NCI-H345 (cell line): ENCODE results near the gene GYS1.

Experiments
- DNase-seq: peaks from one replicate; lab custom pipeline; 2025; lab: John Stamatoyannopoulos, UW

Gene GYS1

DNA sequence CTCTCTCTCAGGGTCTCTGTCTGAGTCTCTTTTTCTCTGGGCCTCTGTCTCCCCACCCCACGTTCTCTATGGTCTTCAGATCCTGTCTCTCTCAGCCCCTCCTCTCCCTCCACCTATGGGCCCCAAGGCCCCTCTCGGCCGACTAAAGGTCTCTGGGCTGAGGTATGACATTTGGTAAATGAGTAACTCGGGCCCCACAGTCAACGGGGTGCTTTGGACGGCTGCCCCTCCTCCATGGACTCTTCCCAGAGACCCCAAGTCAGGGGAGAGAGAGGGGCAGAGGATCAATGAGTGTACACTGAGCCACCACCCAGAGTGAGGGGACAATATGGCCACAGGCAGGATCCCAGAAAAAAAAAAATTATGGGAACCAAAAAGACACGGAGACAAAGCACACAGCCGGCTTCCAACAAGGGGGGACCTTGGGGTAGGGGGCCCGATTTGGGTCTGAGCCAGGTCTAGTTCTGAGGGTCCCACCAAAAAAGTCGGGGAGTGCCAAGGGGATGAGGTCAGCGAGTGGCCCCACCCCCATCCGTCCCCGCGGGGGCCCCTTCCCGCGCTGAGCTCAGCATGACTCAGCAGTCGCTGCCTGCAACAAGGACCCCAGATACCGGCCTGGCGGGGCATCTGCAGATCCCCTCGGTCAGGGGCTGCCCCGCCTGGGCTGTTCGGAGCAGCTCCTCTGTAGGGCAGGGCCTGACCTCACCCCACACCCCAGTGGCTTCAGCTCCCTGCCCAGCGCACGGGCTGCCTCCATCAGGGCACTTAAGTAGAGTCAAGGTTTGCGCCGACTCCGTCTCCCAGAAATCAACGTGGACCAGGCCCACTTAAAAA is 29.5 kb downstream of the GYS1 start:
- DNase-seq = no peak

DNA sequence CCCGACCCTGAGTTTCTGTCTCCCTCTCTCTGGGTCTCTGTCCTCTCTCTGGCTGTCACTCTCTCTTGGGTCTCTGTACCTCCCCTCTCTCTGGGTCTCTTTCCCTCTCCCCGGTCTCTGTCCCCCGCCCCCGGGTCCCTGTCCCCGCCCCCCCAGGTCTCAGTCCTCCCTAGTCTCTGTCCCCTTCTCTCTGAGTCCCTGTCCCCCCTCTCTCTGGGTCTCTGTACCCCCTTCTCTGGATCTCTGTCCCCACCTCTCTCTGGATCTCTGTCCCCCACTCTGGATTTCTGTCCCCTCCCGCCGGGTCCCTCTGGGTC is 30.3 kb downstream of the GYS1 start:
- DNase-seq = no peak

DNA sequence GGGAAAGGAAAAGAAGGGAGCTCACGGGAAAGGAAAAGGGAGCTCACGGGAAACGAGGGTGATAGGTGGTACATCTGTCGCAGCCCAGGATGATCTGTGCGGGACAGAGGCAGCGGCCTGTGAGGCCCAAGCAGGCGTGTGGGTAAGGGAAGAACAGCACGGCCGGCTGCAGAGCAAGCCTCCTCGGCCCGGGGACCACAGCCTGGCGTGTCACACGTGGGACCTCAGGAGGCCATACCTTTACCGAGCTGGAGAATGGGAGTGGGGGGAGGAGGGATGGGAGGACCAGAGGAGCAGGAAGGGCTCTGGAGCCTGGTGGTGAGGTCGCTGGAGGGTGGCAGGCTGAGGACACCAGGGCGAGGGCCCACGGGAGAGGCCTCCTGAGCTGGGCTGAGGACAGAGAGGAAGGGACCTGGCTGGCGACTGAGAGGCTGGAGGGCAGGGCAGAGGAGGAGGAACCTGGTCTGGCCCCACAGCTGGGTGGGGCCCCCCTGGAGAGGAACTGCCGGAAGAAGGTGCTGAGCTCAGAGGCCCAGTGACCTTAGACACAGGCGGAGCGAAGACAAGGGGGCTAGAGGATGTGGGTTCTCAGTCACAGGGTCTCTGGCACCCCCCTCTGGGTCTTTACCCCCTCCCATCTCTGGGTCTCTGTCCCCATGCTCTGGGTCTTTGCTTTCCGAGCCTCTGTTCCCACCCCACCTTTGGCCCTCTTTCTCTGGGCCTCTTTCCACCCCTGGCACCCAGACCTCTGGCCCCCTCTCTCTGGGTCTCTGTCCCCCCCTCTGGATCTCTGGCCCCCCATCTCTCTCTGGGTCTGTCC is 30.9 kb downstream of the GYS1 start:
- no peak for DNase-seq

DNA sequence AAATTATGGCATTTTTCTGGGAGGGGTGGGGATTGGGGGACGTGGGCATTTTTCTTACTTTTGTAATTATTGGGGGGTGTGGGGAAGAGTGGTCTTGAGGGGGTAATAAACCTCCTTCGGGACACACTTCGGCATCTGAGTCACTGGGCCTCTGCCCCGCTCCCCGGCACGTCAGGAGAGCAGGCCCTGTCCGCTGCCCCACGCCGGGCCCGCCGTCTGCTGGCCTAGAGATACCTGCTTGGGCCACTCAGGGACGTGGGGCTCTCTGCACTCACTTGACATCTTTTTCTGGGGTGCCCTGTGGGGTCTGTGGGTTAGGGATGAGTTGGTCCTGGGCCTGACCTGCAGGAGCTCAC is 31.5 kb downstream of the GYS1 start:
- no peak for DNase-seq

DNA sequence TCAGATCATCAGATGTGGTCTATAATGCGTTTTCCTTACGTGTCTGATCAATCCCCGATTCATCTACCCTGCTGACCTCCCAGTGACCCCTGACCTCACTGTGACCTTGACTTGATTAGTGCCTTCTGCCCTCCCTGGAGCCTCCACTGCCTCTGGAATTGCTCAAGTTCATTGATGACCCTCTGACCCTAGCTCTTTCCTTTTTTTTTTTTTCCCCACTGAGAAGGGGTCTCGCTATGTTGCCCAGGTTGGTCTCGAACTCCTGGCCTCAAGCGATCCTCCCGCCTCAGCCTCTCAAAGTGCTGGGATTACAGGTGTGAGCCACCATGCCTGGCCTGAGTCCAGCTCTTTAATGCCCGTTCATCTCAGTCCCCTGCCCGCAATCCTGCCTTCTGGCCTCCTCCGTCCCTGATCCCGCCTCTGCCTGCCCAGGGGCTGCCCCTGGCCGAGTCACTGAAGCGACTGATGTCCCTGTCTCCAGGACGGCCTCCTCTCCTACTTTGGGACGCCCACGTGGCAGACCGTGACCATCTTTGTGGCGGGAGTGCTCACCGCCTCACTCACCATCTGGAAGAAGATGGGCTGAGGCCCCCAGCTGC is 32.0 kb downstream of the GYS1 start:
- no peak for DNase-seq

DNA sequence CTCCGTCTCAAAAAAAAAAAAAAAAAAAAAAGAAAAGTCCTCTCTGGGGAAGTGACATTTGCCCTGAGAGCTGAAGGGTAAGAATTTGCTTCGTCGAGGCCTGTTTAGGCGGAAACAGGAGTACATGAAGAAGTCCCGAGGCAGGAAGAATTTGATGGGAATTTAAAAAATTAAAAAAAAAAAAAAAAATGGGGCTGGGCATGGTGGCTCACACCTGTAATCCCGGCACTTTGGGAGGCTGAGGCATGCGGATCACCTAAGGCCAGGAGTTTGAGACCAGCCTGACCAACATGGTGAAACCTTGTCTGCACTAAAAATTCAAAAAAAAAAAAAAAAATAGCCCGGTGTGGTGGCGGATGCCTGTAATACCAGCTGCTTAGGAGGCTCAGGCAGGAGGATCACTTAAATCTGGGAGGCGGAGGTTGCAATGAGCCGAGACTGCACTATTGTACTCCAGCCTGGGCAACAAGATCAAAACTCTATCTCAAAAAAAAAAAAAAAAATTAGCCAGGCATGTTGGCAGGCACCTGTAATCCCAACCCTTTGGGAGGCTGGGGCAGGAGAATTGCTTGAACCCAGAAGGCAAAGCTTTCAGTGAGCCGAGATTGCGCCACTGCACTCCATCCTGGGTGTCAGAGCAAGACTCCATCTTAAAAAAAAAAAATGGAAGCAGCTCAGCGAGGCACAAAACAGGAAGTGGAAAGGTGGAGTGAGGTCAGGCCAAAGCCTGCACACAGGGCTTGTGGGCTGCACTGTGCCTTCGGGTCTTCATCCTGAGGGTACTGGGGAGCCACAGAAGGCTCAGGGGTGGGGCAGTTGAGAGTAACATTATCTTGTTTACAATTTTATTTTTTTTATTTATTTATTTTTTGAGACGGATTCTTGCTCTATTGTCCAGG is 33.5 kb downstream of the GYS1 start:
- no peak for DNase-seq

DNA sequence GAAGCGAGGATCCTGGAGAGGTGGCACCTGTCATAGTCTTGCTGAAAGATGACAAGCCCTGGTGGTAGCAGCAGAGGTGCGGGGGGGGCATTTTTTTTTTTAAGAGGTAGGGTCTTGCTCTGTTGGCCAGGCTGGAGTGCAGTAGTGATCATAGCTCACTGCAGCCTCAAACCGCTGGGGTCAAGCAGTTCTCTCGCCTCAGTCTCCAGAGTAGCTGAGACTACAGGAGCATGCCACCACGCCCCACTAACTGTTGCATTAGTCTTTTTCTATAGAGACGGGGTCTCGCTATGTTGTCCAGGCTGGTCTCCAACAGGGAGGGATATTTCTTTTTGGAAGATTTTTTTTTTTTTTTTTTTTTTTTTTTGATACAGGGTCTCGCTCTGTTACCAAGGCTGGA is 35.1 kb downstream of the GYS1 start:
- DNase-seq = no peak

DNA sequence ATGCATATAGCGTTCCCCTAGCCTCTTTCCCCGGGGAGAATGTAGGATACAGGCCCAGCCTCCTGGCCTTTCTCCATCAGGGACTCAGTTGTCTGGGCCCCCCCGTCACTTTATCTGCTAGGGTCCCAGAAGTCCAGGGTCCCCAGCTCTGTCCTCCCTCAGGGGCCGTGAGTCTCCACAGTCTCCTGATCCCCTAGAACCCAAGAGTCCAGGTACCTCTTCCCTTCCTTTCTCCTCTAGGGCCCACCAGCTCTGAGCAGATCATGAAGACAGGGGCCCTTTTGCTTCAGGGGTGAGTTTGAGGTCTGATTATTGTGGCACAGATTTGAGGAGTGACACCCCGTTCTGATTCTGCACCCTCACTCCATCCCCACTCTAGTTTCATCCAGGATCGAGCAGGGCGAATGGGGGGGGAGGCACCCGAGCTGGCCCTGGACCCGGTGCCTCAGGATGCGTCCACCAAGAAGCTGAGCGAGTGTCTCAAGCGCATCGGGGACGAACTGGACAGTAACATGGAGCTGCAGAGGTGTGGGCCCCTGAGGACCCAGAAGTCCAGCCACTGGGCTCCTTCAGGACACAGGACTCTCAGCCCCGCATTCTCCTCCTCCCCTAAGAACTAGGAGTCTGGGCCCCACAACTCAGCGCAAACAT is 37.7 kb downstream of the GYS1 start:
- no peak for DNase-seq

DNA sequence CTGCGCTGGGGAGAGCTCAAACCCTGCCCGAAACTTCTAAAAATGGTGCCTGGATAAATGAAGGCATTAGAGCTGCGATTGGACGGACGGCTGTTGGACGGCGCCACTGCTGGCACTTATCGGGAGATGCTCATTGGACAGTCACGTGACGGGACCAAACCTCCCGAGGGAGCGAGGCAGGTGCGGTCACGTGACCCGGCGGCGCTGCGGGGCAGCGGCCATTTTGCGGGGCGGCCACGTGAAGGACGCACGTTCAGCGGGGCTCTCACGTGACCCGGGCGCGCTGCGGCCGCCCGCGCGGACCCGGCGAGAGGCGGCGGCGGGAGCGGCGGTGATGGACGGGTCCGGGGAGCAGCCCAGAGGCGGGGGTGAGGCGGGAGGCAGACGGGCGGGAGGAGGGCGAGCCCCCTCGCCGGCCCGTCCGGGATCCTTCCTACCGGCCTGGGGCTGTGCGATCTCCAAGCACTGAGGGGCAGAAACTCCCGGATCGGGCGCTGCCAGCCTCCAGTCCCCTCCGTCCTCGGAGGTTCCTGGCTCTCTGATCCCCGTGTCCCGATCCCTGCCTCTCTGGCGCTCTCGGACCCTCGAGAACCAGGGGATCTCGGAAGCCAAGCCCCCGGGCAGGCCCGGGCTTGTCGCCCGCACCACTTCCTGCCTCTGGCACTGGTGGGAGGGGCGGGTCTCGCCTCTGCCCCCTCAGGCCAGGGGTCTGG is 38.4 kb downstream of the GYS1 start, which contains the start of gene BAX:
Gene BAX, plus strand, starts transcription at position 281 of the 713 bp plus-strand sequence. Its CDS starts 54 bp downstream, at position 335.
- peak; percentile 95 for DNase-seq

DNA sequence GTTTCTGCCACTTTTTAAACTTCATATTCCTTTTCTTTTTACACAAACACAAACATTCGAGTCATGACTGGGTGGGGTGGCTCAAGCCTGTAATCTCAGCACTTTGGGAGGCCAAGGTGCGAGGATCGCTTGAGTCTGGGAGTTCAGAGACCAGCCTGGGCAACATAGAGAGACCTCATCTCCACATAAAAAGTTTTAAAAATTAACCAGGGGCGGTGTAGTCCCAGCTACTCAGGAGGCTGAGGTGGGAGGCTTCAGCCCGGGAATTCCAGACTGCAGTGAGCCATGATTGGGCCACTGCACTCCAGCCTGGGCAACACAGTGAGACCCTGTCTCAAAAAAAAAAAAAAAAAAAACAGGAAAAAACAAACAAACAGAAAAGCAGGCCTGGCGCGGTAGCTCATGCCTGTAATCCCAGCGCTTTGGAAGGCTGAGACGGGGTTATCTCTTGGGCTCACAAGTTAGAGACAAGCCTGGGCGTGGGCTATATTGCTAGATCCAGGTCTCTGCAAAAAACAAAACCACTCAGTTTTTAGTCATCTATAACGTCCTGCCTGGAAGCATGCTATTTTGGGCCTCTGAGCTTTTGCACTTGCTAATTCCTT is 39.0 kb downstream of the GYS1 start:
- no peak for DNase-seq

DNA sequence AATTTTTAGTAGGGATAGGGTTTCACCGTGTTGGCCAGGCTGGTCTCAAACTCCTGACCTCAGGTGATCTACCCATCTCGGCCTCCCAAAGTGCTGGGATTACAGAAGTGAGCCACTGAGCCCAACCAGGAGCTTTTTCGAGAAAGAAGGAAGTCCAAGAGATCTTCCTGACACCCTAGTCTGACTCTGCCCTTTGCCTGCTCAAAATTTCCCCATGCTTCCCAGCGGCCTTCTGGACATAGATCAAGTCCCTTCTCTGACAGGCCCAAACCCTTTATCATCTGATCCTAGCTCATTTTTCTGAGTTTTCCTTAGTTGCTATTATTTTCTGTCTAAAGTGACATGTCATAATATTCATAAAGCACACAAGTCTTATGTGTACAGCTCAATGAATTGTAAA is 40.0 kb downstream of the GYS1 start:
- no peak for DNase-seq

DNA sequence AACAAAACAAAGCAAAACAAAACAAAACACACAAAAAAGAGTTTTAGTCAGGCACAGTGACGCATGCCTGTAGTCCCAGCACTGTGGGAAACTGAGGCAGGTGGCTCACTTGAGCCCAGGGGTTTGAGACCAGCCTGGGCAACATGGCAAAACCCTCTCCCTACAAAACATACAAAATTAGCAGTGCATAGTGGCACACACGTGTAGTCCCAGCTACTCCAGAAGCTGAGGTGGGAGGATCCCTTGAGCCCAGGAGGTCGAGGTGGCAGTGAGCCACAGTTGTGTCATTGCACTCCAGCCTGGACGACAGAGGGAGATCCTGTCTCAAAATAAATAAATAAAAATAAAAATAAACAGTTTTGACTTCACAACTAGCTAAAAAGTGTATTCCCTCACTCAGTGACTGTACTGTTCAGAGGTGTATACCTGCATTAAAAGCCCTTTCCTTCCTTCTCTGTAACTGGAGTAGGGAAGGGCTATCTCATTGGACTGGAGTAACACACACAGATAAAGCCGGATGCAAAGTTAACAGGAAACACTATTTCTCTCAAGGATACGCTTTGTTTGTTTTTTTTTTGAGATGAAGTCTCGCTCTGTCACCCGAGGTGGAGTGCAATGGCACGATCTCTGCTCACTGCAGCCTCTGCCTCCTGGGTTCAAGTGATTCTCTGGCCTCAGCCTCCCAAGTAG is 42.1 kb downstream of the GYS1 start:
- DNase-seq = no peak

DNA sequence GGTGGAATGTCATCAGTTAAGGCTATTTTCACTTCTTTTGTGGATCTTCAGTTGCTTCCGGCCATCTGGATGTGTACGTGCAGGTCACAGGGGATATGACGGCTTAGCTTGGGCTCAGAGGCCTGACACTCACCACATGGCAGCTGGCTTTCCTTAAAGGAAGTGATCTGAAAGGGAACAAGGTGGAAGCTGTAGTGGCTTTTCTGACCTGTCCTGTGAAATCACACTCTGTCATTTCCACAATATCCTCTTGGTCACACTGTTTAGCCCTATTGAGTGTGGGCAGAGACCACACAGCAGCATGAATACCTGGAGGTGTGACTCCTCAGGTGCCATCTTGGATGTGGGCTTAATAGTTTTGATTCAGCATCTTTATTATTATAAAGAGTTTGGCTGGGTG is 43.0 kb downstream of the GYS1 start:
- DNase-seq = no peak

DNA sequence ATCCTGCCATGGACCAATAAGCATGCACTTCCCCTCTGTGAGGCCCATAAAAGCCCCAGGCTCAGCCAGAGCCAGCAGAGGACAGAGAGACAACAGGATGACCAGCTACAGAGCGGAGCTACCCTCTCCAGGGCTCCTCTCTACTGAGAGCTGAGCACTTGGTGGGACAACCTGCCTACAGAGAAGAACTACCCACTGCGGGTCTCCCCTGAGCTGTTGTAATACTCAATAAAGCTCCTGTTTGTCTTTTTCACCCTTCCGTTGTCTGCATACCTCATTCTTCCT is 45.9 kb downstream of the GYS1 start:
- no peak for DNase-seq

DNA sequence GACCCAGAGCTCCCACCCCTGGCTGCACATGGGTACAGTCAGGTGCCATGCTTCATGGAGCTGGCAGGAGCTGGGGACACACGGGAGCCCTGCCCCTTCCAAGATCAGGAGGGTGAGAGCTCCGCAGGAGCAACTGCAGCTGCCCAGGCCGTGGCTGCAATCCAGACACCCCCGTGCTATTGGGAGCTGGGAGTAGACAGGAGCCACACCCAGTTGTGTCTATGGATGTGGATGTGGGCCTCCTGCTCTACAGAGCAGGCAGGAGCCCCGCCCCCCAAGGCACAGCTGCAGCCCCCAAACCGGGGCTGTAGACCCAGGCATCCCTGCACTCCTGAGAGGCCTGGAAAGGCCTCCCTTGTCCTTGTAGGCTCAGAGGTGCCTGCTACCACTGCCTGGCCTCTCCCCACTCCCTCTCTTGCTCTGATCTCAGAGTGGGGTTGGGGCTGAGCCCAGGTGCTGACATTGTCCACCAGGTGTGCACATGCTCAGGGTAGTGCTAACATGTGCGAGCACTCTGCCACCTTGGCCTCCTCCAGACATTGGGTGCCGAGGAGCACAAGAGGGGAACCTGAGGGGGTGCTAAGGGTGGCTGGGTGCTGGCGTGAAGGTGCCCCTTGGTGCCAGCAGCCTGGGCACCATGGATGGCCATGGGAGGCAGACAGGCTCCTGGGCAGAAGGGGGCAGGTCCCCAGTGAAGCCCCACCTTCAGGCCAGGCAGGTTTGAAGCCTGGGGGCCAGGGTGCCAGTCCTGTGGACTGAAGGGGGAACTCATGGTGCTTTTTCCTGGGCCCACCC is 46.4 kb downstream of the GYS1 start:
- DNase-seq = no peak

DNA sequence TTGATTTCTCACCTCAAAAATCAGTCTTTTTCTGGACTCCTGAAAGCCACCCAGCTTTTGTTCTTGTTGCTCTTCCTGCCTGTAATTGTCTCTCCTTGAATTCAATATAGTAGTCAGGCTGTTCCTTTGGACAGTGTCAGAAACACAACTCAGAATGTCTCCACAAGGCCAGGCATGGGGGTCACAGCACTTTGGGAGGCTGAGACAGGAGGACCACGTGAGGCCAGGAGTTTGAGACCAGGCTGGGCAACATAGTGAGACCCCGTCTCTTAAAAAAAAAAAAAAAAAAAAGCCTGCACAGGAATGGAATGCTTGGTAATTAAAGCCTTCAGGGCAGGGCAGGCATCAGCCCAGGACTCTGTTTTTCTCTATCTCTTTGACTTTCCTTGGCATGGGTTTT is 47.3 kb downstream of the GYS1 start:
- no peak for DNase-seq

DNA sequence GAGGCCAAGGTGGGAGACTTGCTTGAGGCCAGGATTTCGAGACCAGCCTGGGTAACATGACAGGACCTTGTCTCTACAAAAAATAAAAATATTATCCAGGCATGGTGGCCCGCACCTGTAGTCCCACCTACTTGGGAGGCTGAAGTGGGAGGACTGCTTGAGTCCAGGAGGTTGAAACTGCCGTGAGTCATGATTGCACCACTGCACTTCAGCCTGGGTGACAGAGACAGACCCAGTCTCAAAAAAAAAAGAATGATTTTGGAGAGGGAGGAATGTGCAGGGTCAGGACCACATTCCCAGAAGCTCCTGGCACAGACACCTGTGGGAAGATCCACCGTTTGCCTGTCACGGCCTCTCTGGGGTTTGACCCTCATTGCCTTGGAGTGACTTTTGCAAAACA is 47.7 kb downstream of the GYS1 start:
- DNase-seq = no peak

DNA sequence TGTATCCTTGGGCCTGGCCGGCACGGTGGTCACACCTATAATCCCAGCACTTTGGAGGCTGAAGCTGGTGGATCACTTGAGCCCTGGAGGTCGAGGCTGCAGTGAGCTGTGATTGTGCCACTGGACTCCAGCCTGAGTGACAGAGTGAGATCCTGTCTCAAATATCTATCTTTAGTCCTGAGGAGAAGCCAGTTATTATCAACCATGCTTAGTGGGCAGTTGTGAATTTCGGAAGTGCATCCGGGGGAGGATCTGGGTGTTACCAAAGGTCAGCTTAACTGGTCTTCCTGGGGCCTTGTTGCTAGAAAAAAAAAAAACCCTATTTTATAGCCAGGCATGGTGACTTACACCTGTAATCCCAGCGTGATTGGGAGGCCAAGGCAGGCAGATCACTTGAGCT is 50.0 kb downstream of the GYS1 start:
- DNase-seq = no peak

DNA sequence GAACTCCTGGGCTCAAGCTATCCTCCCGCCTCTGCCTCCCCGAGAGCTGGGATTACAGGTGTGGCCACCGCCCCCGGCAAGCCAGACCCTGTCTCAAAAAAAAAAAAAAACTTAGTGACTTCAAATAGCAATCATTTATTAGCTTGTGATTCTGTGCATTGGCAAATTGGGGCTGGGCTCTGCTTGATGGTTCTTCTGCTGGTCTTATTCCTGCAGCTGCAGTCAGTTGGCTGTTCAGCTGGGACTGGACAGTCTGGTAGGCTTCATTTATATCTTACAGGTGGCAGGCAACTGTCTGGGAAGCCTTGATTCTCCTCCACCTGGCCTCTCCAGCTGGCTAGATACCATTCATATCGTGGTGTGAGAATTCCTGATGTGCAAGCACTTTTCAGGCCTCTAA is 52.2 kb downstream of the GYS1 start:
- DNase-seq = no peak
